ENCODE measurements around the gene DDX19B. TPM values are rescaled to one million over a fixed set of nuclear protein-coding genes. Genes with fewer than 3 reads are reported as not detected.
"Not testable (repeated sequence)": the region's sequence is repeated elsewhere in the genome, so short reads cannot be mapped to it uniquely, and the experiment has no call there.

Gene DDX19B
- total and polyA plus RNA-seq, 3 experiments from 2014 or later, result 36.0 to 52.9 (median 38.8) TPM

DNA sequence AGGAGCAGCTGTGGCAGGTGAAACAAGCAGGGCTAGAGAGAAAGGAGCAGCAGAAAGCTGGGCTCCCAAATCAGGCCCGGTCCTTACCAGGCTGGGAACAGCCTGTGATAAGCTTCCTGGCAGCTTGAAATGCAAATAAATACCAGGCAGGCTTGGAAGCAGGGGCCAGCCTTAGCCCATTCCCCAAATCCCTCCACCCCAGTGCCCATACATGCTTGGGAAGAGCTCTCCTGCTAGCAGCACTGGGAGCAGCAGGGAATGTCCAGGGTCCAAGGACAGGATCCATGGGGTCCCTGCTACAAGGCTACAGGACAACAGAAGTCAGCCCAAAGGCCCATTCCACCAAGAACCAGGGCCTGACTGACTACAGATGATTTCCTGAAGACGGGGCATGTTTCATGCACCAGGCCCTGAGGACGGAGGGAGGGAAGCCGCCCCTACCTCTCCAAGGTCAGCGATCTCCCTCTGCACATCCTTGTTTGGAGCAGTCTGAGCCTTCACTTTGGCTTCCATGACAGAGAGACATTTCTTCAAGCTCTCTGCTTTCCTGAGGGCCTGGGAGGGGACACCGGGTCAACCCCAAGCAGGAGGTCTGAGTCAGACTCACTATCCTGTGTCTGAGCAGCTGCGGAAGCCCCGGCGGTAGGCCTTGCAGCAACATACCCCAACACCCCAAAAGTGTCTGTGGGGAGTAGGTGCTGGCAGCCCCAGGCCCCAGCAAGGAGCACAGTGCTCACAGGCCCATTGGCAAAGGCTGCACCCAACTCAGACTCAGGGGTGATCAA is 44.6 kb upstream of the DDX19B start:
- no peaks in the 10 kb centered on the region for H3K9me3 ChIP-seq (ENCODE audit: low read length)
- H3K4me3 Mint-ChIP-seq, result peak overlapping the region in 1 of 7 donors; percentile 41
- POLR2A ChIA-PET, result interaction anchor here (1.0 kb wide), 1 partner anchor 35 kb away, joined by 4 read pairs; the partner anchor contains the start of gene AARS1

DNA sequence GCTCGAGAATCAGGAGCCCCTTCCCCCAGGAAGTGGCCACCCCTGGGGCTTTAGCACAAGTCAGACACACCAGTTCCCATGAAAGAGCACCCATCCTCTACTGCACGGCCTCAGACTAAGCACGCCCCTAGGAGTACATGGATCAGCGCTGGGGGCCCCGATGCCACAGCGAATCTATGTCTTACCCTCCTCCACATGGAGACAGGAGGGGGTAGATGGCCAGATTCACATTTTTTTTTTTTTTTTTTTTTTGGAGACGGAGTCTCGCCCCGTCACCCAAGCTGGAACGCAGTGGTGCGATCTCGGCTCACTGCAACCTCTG is 44.1 kb upstream of the DDX19B start:
- H3K36me3 ChIP-seq (ENCODE audit: insufficient read depth, low read length), result peaks cover 43% of the 10 kb centered on the region
- no peaks in the 10 kb centered on the region for H3K9me3 ChIP-seq (ENCODE audit: low read length)
- ChIA-PET CTCF (interaction anchor here (2.3 kb wide), 1 partner anchor 13 kb away, joined by 6 read pairs; no protein-coding TSS in a partner anchor), POLR2A (no interaction called here)
- peaks cover 8 to 13% (median 10%) of the 10 kb centered on the region in 3 donors for H3K4me1 Mint-ChIP-seq
- no peaks in the 10 kb centered on the region for H3K9me3 Mint-ChIP-seq
- peaks cover 13% of the 10 kb centered on the region for H3K4me1 ChIP-seq (ENCODE audit: insufficient read depth, low read length)
- H3K36me3 Mint-ChIP-seq, result peaks cover 7 to 71% (median 16%) of the 10 kb centered on the region in 3 donors
- DNase-seq, result no peak
- H3K4me3 ChIP-seq (ENCODE audit: low read length), result no peak overlapping the region
- H3K4me3 Mint-ChIP-seq, result no peak overlapping the region
- no peak overlapping the region for H3K27ac Mint-ChIP-seq
- H3K27me3 Mint-ChIP-seq, result no peaks in the 10 kb centered on the region
- no peaks in the 10 kb centered on the region for H3K27me3 ChIP-seq (ENCODE audit: insufficient read depth, low read length, poor library complexity, severe bottlenecking)
- H3K27ac ChIP-seq (ENCODE audit: low read depth, low read length), result no peak overlapping the region

More for the DNA sequence above, 44.6 kb upstream of the DDX19B start:
- H3K4me1 Mint-ChIP-seq, result peaks cover 11 to 17% (median 13%) of the 10 kb centered on the region in 3 donors
- peaks cover 17% of the 10 kb centered on the region for H3K4me1 ChIP-seq (ENCODE audit: insufficient read depth, low read length)
- H3K36me3 Mint-ChIP-seq, result peaks cover 7 to 72% (median 16%) of the 10 kb centered on the region in 3 donors
- peak overlapping the region in 2 of 8 donors; percentile 32 to 54 for H3K27ac Mint-ChIP-seq
- no peak overlapping the region for H3K4me3 ChIP-seq (ENCODE audit: low read length)
- CTCF ChIA-PET, result interaction anchor here (0.9 to 2.3 kb wide), 2 partner anchors 13 to 35 kb away, joined by 3 to 6 read pairs; partner anchors contain the start of gene AARS1
- no peak for DNase-seq
- no peak overlapping the region for H3K27ac ChIP-seq (ENCODE audit: low read depth, low read length)
- H3K36me3 ChIP-seq (ENCODE audit: insufficient read depth, low read length), result peaks cover 40% of the 10 kb centered on the region
- no peaks in the 10 kb centered on the region for H3K9me3 Mint-ChIP-seq
- H3K27me3 Mint-ChIP-seq, result no peaks in the 10 kb centered on the region
- H3K27me3 ChIP-seq (ENCODE audit: insufficient read depth, low read length, poor library complexity, severe bottlenecking), result no peaks in the 10 kb centered on the region

DNA sequence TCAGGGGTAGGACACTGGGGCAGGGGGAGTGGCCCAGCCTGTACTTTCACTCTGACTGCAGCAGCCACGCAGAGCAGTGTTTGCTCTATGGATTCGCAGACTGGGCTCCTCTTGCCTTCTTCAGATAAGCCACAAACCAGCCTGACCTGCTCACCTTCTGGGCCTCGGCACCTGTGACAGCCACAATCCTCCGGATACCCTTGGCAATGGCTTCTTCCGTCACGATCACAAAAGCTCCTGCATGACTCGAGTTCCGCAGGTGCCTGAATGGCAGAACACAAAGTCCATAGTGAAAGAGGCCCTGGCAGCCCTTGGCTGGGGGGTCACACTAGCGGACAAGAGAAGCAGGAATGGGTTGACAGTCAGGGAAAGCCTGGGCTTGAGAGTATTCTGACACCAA is 43.4 kb upstream of the DDX19B start:
- H3K4me3 ChIP-seq (ENCODE audit: low read length), result no peak overlapping the region
- H3K36me3 ChIP-seq (ENCODE audit: insufficient read depth, low read length), result peaks cover 49% of the 10 kb centered on the region
- H3K27me3 ChIP-seq (ENCODE audit: insufficient read depth, low read length, poor library complexity, severe bottlenecking), result no peaks in the 10 kb centered on the region
- no peak for DNase-seq
- no peak overlapping the region for H3K4me3 Mint-ChIP-seq
- no peaks in the 10 kb centered on the region for H3K9me3 ChIP-seq (ENCODE audit: low read length)
- no peaks in the 10 kb centered on the region for H3K9me3 Mint-ChIP-seq
- ChIA-PET CTCF (interaction anchor here (2.3 kb wide), 1 partner anchor 12 kb away, joined by 6 read pairs; no protein-coding TSS in a partner anchor), POLR2A (no interaction called here)
- peaks cover 5 to 9% (median 5%) of the 10 kb centered on the region in 3 donors for H3K4me1 Mint-ChIP-seq
- peaks cover 7 to 75% (median 16%) of the 10 kb centered on the region in 3 donors for H3K36me3 Mint-ChIP-seq
- H3K27me3 Mint-ChIP-seq, result no peaks in the 10 kb centered on the region
- H3K27ac ChIP-seq (ENCODE audit: low read depth, low read length), result no peak overlapping the region
- no peak overlapping the region for H3K27ac Mint-ChIP-seq
- H3K4me1 ChIP-seq (ENCODE audit: insufficient read depth, low read length), result peaks cover 6% of the 10 kb centered on the region

DNA sequence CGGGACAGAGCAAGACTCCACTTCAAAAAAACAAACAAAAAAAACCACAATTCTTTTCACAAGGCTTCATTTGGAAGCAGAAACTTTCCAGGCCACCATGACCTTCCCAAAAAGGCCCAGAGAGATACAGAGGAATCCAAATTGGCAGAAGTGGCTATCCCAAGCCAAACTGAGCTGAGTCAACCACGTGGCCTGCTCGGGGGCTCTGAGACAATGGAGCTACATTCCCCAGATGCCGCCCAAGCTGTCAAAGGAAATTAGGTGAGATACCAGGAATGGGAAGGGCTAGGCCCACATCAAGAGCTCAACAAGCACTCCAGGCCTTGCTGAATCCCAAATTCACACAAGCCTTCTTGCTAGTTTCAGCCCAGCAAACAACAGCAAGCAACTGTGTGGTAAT is 41.6 kb upstream of the DDX19B start:
- Mint-ChIP-seq H3K27me3 (no peaks in the 10 kb centered on the region), H3K9me3 (no peaks in the 10 kb centered on the region), H3K36me3 (peaks cover 7 to 81% (median 20%) of the 10 kb centered on the region in 3 donors)

DNA sequence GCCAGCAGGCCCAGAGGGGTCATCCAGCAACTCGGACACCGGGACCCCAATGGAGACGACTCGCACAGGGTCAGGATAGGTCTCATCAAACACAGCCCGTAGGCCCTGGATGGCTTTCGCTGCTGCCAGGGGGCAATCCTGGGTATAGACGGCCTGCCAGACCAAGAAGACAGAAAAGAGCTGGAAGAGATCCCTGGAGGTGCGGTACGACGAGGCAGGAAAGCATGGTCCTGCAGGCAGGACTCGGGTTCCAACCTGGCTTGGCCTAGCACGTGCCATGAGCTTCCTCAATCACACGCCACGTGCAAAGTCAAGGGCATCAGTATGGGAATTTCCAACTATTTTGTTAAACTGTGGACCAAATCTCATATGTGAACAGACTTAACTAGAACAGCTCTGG is 40.9 kb upstream of the DDX19B start:
- no peaks in the 10 kb centered on the region for H3K4me1 ChIP-seq (ENCODE audit: insufficient read depth, low read length)
- H3K4me1 Mint-ChIP-seq, result no peaks in the 10 kb centered on the region
- H3K9me3 Mint-ChIP-seq, result no peaks in the 10 kb centered on the region
- H3K36me3 Mint-ChIP-seq, result peaks cover 7 to 79% (median 22%) of the 10 kb centered on the region in 3 donors
- H3K4me3 ChIP-seq (ENCODE audit: low read length), result no peak overlapping the region
- CTCF ChIA-PET, result interaction anchor here (2.5 kb wide), 1 partner anchor 9 kb away, joined by 7 read pairs; no protein-coding TSS in a partner anchor
- peak overlapping the region in 1 of 8 donors; percentile 29 for H3K27ac Mint-ChIP-seq
- no peaks in the 10 kb centered on the region for H3K27me3 ChIP-seq (ENCODE audit: insufficient read depth, low read length, poor library complexity, severe bottlenecking)
- H3K27ac ChIP-seq (ENCODE audit: low read depth, low read length), result no peak overlapping the region
- H3K27me3 Mint-ChIP-seq, result no peaks in the 10 kb centered on the region
- no peak for DNase-seq
- no peaks in the 10 kb centered on the region for H3K9me3 ChIP-seq (ENCODE audit: low read length)
- peaks cover 58% of the 10 kb centered on the region for H3K36me3 ChIP-seq (ENCODE audit: insufficient read depth, low read length)
- no peak overlapping the region for H3K4me3 Mint-ChIP-seq
- POLR2A ChIA-PET, result no interaction called here

More for the DNA sequence above, 41.6 kb upstream of the DDX19B start:
- Mint-ChIP-seq H3K27ac (no peak overlapping the region), H3K4me1 (peaks cover 0 to under 1% (median 0%) of the 10 kb centered on the region in 3 donors), H3K4me3 (no peak overlapping the region)
- Histone ChIP-seq H3K9me3 (ENCODE audit: low read length) (no peaks in the 10 kb centered on the region), H3K4me1 (ENCODE audit: insufficient read depth, low read length) (no peaks in the 10 kb centered on the region), H3K4me3 (ENCODE audit: low read length) (no peak overlapping the region), H3K27ac (ENCODE audit: low read depth, low read length) (no peak overlapping the region), H3K36me3 (ENCODE audit: insufficient read depth, low read length) (peaks cover 60% of the 10 kb centered on the region), H3K27me3 (ENCODE audit: insufficient read depth, low read length, poor library complexity, severe bottlenecking) (no peaks in the 10 kb centered on the region)
- no peak for DNase-seq
- ChIA-PET POLR2A (no interaction called here), CTCF (interaction anchor here (2.5 kb wide), 1 partner anchor 10 kb away, joined by 7 read pairs; no protein-coding TSS in a partner anchor)

DNA sequence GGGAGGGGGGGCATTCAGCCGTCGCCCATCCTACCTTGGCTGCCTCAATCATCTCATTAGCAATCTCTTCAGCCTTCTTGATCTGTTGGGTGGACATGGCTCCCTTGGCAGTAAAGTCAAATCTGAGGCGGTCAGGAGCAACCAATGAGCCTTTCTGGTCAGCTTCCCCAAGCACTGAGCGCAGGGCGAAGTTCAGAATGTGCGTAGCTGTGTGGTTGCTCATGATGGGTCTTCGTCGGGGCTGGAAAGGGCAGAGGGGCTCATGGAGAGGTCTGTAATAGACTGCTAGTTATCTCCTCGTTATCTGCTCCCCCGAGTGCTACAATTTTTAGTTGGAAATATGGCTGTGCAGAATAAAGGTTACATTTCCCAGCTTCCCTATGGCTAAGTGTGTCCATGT is 40.0 kb upstream of the DDX19B start:
- H3K36me3 ChIP-seq (ENCODE audit: insufficient read depth, low read length), result peaks cover 61% of the 10 kb centered on the region
- H3K27me3 Mint-ChIP-seq, result no peaks in the 10 kb centered on the region
- DNase-seq, result no peak
- H3K9me3 Mint-ChIP-seq, result no peaks in the 10 kb centered on the region
- no peaks in the 10 kb centered on the region for H3K4me1 ChIP-seq (ENCODE audit: insufficient read depth, low read length)
- H3K27me3 ChIP-seq (ENCODE audit: insufficient read depth, low read length, poor library complexity, severe bottlenecking), result no peaks in the 10 kb centered on the region
- H3K27ac Mint-ChIP-seq, result peak overlapping the region in 3 of 8 donors; percentile 38 to 81 (median 48)
- no peaks in the 10 kb centered on the region for H3K4me1 Mint-ChIP-seq
- no peak overlapping the region for H3K27ac ChIP-seq (ENCODE audit: low read depth, low read length)
- peaks cover 7 to 80% (median 22%) of the 10 kb centered on the region in 3 donors for H3K36me3 Mint-ChIP-seq
- POLR2A ChIA-PET, result no interaction called here
- no peak overlapping the region for H3K4me3 Mint-ChIP-seq
- H3K4me3 ChIP-seq (ENCODE audit: low read length), result no peak overlapping the region
- H3K9me3 ChIP-seq (ENCODE audit: low read length), result no peaks in the 10 kb centered on the region
- CTCF ChIA-PET, result interaction anchor here (2.5 kb wide), 1 partner anchor 8 kb away, joined by 7 read pairs; no protein-coding TSS in a partner anchor

DNA sequence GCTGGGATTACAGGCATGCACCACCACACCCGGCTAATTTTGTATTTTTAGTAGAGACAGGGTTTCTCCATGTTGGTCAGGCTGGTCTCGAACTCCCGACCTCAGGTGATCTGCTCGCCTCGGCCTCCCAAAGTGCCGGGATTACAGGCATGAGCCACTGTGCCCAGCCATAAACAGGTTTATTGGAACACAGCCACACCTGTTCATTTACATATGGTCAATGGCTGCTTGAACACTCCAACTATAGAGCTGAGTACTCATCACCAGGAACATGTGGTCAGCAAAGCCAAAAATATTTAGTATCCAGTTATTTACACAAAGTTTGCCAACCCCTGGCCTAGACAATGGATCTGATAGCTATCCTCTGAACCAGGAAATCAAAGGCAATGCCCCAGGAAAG is 39.1 kb upstream of the DDX19B start:
- H3K27me3 Mint-ChIP-seq; H3K9me3 ChIP-seq (ENCODE audit: low read length); H3K9me3 Mint-ChIP-seq; H3K4me1 Mint-ChIP-seq; H3K4me3 Mint-ChIP-seq; H3K4me1 ChIP-seq (ENCODE audit: insufficient read depth, low read length); H3K27me3 ChIP-seq (ENCODE audit: insufficient read depth, low read length, poor library complexity, severe bottlenecking); POLR2A ChIA-PET; H3K27ac ChIP-seq (ENCODE audit: low read depth, low read length); H3K4me3 ChIP-seq (ENCODE audit: low read length); H3K27ac Mint-ChIP-seq; DNase-seq: not testable (repeated sequence)
- CTCF ChIA-PET, result interaction anchor here (1.8 kb wide), 1 partner anchor 39 kb away, joined by 4 read pairs; the partner anchor contains the start of gene DDX19B
- peaks cover 67% of the 10 kb centered on the region for H3K36me3 ChIP-seq (ENCODE audit: insufficient read depth, low read length)
- H3K36me3 Mint-ChIP-seq, result peaks cover 7 to 81% (median 27%) of the 10 kb centered on the region in 3 donors

DNA sequence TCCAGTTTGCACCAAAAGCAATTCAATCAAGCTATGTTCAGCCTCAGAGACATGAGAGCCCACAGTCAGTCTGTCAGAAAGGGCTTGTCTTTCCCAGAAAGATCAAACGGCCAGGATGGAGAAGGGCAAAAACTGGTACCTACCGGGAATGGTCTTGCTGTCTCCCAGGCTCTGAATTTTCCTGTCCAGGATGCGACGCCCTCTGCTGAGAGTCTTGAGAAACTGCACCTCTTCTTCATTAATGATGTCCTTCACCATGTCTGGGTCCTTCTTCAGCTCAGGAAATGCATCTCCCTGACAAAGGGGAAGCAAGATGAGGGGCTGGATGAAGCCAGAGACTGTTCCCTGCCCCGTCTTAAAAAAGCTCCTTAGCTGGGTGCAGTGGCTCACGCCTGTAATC is 31.5 kb upstream of the DDX19B start:
- ChIA-PET POLR2A (no interaction called here), CTCF (interaction anchor here (0.8 to 1.7 kb wide), 8 partner anchors 9 to 79 kb away, joined by 3 to 7 read pairs (median 4); partner anchors contain the start of genes DDX19A and EXOSC6)
- no peaks in the 10 kb centered on the region for H3K9me3 Mint-ChIP-seq
- no peaks in the 10 kb centered on the region for H3K4me1 ChIP-seq (ENCODE audit: insufficient read depth, low read length)
- peak overlapping the region in 2 of 8 donors; percentile 15 to 38 for H3K27ac Mint-ChIP-seq
- peaks cover 6 to 80% (median 32%) of the 10 kb centered on the region in 3 donors for H3K36me3 Mint-ChIP-seq
- no peak overlapping the region for H3K4me3 Mint-ChIP-seq
- H3K4me1 Mint-ChIP-seq, result no peaks in the 10 kb centered on the region
- peak in 1 of 5 donors; percentile 46 for DNase-seq
- H3K27me3 Mint-ChIP-seq, result no peaks in the 10 kb centered on the region
- H3K27ac ChIP-seq (ENCODE audit: low read depth, low read length), result no peak overlapping the region
- H3K27me3 ChIP-seq (ENCODE audit: insufficient read depth, low read length, poor library complexity, severe bottlenecking), result no peaks in the 10 kb centered on the region
- H3K4me3 ChIP-seq (ENCODE audit: low read length), result no peak overlapping the region
- peaks cover 62% of the 10 kb centered on the region for H3K36me3 ChIP-seq (ENCODE audit: insufficient read depth, low read length)
- no peaks in the 10 kb centered on the region for H3K9me3 ChIP-seq (ENCODE audit: low read length)

Data from CD8-positive, alpha-beta memory T cell (primary cell).